ENCODE results near the gene P4HTM.
"Not testable (repeated sequence)": the region's sequence is repeated elsewhere in the genome, so short reads cannot be mapped to it uniquely, and the experiment has no call there.

P4HTM gene

DNA sequence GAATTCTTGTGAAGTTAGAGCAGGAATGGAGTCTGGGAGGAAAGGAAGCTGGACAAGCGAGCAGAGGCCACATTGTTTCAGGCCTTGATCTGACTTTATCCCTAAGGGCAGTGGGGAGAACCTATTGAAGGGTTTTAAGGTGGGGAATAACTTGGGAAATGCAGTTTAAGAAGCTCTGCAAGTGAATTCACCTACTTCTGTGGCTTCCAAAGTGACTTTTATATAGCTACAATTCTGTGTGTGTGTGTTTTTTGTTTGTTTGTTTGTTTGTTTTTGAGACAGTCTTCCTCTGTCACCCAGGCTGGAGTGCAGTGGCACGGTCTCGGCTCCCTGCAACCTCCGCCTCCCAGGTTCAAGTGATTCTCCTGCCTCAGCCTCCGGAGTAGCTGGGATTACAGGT, 18.6 kb downstream of the P4HTM start:
- not testable (repeated sequence) for DNase-seq (ENCODE audit: low spot score)

DNA sequence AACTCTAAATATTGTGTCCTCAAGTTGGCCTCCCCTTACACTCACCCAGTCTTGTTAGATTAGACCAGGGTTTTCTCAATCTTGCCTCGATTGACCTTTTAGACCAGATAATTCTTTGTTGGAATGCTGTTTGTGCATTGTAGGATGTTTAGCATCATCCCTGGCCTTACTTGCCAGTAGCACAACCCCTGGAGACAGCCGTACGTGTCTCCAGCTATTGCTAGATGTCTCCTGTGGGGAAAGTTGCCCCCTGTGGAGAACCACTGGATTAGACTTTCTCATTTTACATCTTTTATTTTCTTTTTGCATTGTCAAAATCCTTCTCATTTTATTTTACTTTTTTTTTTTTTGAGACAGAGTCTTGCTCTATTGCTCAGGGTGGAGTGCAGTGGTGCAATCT, 19.4 kb downstream of the P4HTM start:
- no peak for DNase-seq (ENCODE audit: low spot score)

DNA sequence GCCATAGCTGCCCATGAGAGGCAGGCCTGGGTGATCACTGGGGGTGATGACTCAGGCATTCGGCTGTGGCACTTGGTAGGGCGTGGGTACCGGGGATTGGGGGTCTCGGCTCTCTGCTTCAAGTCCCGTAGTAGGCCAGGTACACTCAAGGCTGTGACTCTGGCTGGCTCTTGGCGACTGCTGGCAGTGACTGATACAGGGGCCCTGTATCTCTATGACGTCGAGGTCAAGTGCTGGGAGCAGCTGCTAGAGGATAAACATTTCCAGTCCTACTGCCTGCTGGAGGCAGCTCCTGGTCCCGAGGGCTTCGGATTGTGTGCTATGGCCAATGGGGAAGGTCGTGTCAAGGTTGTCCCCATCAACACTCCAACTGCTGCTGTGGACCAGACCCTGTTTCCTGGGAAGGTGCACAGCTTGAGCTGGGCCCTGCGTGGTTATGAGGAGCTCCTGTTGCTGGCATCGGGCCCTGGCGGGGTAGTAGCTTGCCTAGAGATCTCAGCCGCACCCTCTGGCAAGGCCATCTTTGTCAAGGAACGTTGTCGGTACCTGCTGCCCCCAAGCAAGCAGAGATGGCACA, 22.5 kb downstream of the P4HTM start:
- DNase-seq (ENCODE audit: low spot score): no peak

DNA sequence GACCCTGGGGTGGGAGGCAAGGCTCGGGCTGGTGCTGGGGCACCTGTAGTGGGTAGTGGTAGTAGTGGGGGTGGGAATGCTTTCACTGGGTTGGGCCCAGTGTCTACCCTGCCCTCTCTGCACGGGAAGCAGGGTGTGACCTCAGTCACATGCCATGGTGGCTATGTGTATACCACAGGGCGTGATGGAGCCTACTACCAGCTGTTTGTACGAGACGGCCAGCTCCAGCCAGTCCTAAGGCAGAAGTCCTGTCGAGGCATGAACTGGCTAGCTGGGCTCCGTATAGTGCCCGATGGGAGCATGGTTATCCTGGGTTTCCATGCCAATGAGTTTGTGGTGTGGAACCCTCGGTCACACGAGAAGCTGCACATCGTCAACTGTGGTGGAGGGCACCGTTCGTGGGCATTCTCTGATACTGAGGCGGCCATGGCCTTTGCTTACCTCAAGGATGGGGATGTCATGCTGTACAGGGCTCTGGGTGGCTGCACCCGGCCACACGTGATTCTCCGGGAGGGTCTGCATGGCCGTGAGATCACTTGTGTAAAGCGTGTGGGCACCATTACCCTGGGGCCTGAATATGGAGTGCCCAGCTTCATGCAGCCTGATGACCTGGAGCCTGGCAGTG, 23.2 kb downstream of the P4HTM start:
- DNase-seq (ENCODE audit: low spot score): no peak

DNA sequence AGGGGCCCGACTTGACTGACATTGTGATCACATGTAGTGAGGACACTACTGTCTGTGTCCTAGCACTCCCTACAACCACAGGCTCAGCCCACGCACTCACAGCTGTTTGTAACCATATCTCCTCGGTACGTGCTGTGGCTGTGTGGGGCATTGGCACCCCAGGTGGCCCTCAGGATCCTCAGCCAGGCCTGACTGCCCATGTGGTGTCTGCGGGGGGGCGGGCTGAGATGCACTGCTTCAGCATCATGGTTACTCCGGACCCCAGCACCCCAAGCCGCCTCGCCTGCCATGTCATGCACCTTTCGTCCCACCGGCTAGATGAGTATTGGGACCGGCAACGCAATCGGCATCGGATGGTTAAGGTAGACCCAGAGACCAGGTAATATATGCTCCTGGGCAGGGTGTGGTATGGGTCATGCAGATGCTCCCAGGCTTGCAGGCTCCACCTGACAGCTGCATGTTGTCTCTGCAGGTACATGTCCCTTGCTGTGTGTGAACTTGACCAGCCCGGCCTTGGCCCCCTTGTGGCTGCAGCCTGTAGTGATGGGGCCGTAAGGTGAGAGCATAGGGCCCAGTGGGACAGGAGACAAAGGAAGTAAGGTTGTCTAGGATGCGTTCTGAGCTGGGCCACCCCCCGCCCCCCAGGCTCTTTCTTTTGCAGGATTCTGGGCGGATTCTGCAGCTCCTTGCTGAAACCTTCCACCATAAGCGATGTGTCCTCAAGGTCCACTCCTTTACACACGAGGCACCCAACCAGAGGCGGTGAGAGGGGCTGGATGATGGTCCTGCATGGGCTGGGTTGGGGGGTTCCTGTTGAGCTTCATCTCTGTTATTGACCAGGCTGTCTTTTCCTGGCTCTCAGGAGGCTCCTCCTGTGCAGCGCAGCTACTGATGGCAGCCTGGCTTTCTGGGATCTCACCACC, 24.0 kb downstream of the P4HTM start:
- peak; percentile 30 for DNase-seq (ENCODE audit: low spot score)

DNA sequence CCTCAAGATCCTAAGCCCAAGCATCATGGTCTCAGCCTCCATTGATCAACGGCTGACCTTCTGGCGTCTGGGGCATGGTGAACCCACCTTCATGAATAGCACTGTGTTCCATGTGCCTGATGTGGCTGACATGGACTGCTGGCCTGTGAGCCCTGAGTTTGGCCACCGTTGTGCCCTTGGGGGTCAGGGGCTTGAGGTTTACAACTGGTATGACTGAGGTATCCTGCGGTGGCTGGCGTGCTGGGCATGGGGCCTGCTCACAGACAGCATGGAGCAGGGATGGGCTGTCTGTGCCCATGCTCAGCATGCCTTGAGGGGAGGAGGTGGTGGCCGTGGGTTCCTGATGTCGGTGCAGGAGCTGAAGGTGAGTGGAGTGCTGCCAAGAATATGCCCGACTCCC, 25.0 kb downstream of the P4HTM start:
- no peak for DNase-seq (ENCODE audit: low spot score)

DNA sequence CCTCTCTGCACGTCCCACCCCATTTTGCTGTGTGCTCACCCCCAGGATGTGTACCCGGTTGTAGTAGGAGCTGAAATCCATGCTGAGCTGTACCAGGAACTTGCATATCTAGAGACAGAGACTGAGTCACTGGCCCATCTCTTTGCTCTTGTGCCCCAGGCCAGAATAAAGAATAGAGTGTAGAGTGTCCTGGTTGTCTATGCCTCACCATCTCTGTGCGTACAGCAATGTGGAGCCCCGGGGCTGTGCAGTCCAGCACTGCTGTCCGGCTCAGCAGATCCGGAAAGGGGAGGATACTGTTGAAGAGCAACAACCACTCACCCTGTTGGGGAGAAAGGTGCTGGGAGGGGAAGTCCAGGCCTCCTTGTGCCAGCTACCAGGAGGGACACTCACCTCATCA, 25.7 kb downstream of the P4HTM start:
- DNase-seq (ENCODE audit: low spot score): no peak

DNA sequence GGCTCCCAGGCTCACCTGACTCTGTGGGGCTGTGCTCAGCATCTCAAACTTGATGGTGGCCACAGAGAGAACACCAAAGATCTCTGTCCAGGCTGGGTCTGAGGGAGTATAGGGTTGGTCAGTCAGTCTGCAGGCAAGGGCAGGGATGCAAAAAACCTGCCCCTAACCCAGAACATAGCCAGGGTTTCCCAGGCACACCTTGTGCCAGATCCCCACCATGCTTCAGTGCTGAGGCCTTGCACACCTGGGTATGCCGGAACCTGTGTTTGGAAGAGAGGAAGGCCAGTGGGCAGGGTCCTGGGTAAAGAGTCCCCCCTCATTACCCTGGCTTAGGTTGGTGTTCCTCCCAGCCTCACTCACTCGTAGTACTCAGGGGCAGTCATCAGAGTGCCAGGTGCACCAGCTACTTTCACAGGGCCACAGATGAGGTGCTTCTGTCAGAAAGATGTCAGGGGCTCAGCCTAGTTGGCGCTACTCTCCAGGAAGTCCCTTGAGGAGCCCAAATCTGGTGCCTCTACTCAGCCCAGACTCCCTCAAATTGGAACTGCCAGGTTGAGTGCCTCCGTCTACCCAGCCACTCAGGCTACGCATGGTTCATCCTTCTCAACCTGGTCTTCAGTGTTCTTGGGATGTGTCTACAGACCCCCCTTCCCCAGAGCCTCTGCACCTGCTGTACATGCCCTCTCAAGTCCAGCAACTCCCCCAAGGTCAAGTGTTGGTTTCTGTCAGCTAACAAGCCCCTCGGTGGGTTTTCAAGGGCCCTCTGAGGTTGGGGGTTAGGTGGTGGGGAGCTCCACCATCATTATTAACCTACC, 26.6 kb downstream of the P4HTM start:
- no peak for DNase-seq (ENCODE audit: low spot score)

DNA sequence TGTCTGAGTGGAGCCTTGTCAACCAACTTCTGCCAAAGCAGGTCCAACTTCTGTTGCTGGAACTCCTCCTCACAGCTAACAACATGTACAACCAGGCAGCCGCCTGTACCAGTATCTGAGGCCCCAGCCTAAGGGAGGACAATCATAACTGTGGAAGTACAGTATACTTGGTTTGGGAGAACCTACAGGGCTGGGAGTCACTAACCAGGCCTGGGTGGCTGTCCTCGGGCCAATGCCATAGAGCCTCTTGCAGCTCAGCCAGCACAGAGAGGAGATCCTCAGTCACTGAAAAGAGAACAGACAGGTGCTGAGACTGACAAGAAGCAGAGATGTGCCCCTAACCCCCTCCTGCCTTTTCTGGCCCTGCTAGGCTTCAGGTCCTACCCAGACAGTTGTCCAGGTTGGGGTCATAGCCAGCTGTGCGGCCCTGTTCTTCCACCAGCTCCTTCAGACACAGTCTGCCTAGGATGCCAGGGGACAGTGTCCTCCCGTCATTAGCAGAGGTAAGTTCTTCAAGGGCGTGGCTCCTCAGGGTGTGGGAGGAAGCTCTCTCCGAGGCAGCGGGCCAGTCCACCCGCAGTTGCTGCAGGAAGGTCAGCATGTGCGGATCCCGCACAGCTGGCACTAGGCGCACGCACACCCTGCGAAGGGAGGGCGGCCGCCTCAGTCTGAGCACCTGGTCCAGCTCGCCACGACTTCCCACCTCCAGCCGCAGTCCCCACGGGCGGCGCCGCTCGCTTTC, 27.4 kb downstream of the P4HTM start:
- no peak for DNase-seq (ENCODE audit: low spot score)

DNA sequence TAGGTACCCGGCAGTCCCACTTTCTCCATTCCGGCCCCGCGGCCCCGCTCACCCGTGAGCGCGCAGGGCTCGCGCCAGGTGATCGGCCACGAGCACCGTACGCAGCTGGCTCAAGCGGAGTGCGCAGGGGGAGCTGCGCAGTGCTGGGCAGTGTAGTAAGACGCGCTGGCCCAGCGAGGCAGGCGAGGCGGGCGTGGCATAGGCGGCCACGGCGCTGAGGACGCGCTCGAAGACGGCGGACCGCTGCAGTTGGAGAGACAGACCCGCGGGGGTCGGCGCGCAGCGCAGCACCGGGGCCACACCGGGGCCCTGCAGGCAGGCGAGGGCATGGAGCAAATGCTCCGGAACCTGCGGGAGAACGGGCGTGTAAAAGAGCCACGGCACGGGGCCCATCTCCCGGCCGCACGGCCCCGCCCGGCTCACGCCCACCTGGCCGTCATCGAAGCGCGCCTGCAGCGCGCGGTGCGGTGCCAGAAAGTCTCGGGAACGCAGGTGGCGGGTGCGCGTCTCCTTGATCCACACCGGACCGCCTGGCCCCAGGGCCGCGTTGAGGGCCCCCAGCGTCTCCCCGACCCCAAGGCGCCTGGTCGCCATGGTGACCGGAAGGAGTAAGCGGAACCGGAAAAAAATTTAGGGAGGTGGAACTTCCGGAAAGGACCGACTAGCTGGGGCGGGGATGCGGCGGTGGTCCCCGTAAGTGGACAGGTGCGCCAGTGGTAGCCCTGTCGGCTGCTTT, 28.1 kb downstream of the P4HTM start, which contains the start of gene DALRD3:
TSS of gene DALRD3 (minus strand) at position 610 of the 736 bp plus-strand sequence. CDS start at position 594, 16 bp downstream.
- peak; percentile 40 for DNase-seq (ENCODE audit: low spot score)

DNA sequence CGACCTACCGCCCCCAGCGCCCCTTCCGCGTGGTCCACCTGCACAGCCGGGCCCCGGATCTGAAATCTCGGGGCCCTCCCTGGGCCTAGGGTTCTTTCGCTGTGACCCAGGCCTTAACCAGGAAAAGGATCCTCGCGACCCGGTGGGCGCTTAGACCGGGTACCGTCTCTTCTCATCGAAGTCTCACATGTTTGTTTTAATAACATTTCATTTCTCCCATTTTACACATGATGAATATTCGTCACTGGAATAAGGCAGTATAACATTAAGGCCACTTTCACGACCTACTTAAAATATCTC, 28.6 kb downstream of the P4HTM start:
- DNase-seq (ENCODE audit: low spot score): peak; percentile 17

DNA sequence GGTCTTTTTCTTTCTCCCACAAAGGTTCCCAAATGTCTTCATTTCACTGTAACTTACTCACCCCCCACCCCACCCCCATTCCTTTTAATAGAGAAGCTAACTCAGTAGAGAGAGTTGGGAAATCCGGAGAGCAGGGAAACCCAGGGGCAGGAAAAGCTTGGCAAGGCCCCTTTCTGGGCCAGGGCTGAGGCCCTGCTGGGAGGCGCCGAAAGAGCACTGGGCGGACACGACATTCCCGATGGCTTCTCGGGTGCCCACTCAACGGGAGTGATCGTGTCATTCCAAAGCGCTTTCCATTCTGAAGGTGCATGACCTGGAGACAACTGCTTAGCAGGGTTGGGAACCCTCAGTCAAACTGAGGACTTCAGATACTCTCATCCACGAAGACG, 29.9 kb downstream of the P4HTM start:
- DNase-seq (ENCODE audit: low spot score): peak; percentile 15

DNA sequence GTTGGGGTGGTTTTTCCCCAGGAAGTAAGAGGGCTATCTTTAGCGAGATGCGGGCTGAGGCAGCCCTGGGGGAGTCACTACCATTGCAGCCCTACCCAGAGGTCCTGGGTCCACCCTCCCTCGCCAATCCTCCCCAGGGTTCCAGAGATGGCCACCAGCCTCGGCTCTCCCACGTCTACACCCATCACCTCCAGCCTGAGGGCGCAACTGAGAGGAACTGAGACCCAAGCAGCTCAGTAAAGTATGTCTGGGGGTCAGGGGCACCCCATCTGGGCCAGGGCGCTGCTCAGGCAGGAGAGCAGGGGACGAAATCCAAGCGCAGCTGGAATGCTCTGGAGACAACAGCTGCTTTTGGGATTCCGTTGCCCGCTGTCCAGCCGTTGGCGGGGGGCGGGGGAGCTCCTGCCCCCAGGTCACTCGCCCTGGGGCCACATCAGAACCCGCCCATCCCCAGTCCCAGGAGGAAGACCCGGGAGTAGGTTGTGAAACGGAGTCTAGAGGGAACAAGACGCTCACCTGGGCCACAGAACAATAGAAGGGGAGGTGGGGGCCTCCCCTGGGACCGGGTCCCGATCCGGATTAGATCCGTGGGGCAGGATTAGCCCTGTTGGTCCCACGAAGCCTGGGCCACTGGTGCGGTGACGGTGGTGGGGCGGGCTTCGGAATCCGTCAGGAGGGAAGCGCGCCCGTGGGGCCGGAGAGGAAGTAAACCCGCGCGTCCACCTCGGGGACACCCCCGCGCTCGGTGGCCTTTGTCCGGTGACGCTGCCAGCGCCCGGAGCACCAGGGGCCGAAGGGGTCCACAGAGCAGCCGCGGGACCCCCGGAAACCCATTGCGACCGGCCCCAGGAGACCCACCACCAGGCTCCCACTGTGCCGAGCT, 30.5 kb downstream of the P4HTM start:
- DNase-seq (ENCODE audit: low spot score): peak; percentile 12

DNA sequence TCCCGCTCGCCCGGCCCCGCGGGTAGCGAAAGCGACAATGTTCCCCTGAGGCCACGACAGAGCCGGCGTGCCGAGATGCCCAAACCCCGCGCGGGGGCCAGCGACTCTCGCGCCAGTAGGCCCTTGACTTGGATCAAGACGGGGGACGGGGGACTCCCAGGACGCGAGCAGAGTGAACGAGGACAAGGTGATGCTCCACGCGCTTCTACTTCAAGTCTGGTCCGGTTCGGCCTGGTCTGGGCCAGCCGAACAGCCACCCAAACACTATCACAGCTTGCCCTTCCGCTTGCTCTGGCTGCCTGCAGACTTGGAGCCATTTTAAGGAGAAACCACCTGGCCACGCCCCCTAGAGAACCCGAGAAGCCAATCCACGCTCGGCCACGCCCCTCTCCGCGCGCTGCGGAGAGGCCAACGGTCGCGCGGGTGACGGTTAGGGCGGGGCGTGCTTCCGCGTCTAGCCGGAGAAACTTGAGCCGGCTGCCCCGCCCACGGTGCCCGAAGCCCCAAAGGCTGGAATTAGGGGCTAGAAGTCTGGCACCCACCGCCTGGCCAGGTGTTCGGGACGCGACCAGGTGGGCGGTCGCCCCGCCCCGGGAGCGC, 31.3 kb downstream of the P4HTM start:
- DNase-seq (ENCODE audit: low spot score): peak; percentile 98

DNA sequence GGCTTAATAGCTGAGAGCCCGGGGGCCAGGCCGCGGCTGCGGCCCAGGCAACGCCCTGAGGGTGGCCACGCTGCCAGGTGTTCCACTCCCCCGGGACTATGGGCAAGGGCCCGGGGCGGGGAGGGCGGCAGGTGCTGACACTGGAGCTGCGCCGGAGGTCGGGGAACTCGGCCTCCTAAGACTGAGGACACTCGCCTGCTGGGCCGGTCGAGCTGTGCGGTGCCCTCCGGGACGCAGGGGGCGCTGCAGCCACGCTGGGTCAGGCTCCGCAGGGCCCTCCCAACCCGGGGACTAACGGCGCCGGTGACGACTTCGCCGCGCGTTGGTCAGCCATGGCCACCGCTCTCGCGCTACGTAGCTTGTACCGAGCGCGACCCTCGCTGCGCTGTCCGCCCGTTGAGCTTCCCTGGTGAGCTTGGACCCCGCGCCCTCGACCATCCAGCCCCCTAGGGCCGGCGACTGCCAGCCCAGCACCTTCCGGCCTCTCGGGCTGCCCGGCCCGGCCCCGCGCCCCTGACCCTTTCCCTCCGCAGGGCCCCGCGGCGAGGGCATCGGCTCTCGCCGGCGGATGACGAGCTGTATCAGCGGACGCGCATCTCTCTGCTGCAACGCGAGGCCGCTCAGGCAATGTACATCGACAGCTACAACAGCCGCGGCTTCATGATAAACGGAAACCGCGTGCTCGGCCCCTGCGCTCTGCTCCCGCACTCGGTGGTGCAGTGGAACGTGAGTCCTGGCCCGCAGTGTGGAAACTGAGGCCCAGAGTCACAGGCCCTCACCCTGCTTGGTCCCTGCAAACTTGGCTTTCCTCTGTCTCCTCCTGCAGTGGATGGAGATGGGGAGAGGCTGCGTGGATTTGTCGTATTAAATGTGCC, 32.0 kb downstream of the P4HTM start, which contains the start of gene NDUFAF3:
TSS of gene NDUFAF3 (plus strand) at position 309 of the 875 bp plus-strand sequence. CDS start at position 333, 24 bp downstream.
- DNase-seq (ENCODE audit: low spot score): peak; percentile 90

DNA sequence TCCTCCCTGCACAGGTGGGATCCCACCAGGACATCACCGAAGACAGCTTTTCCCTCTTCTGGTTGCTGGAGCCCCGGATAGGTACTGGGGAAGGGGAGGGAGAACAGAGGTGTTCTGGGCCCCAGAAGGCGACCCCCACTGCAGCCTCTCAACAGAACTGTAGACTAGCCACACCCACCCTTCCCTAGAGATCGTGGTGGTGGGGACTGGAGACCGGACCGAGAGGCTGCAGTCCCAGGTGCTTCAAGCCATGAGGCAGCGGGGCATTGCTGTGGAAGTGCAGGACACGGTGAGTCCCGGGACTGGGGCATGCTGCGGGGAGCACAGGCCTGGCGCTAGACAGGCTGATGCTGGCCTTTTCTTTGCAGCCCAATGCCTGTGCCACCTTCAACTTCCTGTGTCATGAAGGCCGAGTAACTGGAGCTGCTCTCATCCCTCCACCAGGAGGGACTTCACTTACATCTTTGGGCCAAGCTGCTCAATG, 32.7 kb downstream of the P4HTM start:
- no peak for DNase-seq (ENCODE audit: low spot score)

DNA sequence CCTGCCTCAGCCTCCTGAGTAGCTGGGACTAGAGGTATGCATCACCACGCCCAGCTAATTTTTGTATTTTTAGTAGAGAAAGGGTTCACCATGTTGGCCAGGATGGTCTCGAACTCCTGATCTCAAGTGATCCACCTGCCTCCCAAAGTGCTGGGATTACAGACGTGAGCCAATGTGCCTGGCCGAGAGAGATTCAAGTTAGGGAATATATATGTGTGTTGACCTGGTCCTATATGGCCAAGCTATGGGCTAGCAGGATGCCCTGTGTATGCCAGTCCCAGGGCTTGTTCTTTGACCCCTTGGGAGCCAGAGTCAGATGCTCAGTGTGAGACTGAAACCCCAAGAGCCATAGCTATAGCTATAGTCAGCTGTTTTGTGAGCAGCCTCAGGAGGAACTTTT, 33.7 kb downstream of the P4HTM start:
- DNase-seq (ENCODE audit: low spot score): no peak

DNA sequence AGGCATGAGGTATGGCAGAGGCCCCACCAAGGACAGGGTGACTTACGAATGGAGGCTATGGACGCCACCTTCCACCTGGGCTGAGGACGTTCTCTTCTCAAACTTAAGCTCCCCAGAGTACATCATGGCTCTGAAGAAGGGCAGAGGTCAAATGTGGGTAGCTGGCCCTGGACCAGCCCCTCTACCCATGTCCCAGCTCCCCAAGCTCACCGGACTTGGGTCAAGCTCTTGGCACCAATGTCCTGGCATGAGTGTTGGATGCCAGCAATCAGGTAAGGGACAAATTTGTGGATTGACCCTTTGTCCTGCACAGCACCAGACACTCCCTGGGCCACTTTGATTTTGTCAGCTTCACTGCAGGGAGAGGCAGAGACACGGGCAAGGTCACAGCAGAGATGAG, 34.4 kb downstream of the P4HTM start:
- DNase-seq (ENCODE audit: low spot score): no peak

All from kidney capillary endothelial cell (primary cell).